ENCODE measurements around the gene CDK14. TPM values are rescaled to one million over a fixed set of nuclear protein-coding genes. Genes with fewer than 3 reads are reported as not detected.

CDK14 gene
- total and polyA plus RNA-seq, 2 of the 8 experiments (the other 6 are each of a cell fraction or from before 2014, with no cell fraction given) = 5.5 to 47.3 TPM

GRCh38 chr7:91228327-91228726 is 632.2 kb downstream of the CDK14 start:
- WGBS, 2 experiments (ENCODE audit: extremely low coverage in 1 of 2, insufficient coverage in 1 of 2, insufficient read length in 1 of 2, insufficient replicate concordance in 2 of 2, low coverage in 1 of 2, low lambda C conversion rate in 2 of 2, missing lambda C conversion rate in 1 of 2) = 92% methylated on average over 2 of the region's 2 CpGs; no CpG with 5 or more reads in 1 of the 2 experiments
- Histone ChIP-seq H3K23me2 (ENCODE audit: low read depth, low read length) (no peaks in the 10 kb centered on the region), H2BK15ac (ENCODE audit: low read length) (no peak overlapping the region), H4K8ac (ENCODE audit: extremely low read depth, insufficient read depth, low read length) (no peak overlapping the region), H3K27ac (ENCODE audit: low read depth, low read length) (no peak overlapping the region), H3K4me3 (ENCODE audit: extremely low read depth in 1 of 4, insufficient read depth in 2 of 4, low read depth in 3 of 4, low read length in 4 of 4) (no peak overlapping the region), H4K20me1 (replicated peaks in 1 of 2; ENCODE audit: control insufficient read depth in 1 of 2, insufficient read depth in 2 of 2, low read length in 2 of 2) (no peaks in the 10 kb centered on the region), H3K27me3 (replicated peaks in 1 of 4; ENCODE audit: control insufficient read depth in 3 of 4, extremely low read depth in 1 of 4, insufficient read depth in 3 of 4, low read length in 3 of 4) (no peaks in the 10 kb centered on the region), H3K56ac (replicated peaks; ENCODE audit: insufficient read length, low read depth, low read length) (no peak overlapping the region), H3K4me1 (replicated peaks in 1 of 4; ENCODE audit: control insufficient read depth in 3 of 4, insufficient read depth in 4 of 4, low read length in 3 of 4) (peaks cover 0 to 5% (median 0%) of the 10 kb centered on the region in 4 experiments; a peak in 1 of 7 replicates), H2BK5ac (ENCODE audit: low read depth, low read length) (no peak overlapping the region), H2AK5ac (ENCODE audit: low read depth, low read length) (no peak overlapping the region), H2BK120ac (replicated peaks; ENCODE audit: low read depth, low read length) (no peak overlapping the region), H4K91ac (replicated peaks; ENCODE audit: insufficient read length, low read length) (no peak overlapping the region), H3K23ac (ENCODE audit: insufficient read length) (no peak overlapping the region), H3K4ac (replicated peaks; ENCODE audit: insufficient read length, low read depth, low read length) (no peak overlapping the region), H3K18ac (ENCODE audit: extremely low read depth, low read length) (no peak overlapping the region), H3K36me3 (ENCODE audit: control insufficient read depth in 2 of 4, insufficient read depth in 4 of 4, low read length in 3 of 4) (no peaks in the 10 kb centered on the region), H3K9me3 (ENCODE audit: insufficient read depth in 2 of 2, low read depth in 1 of 2, low read length in 1 of 2) (peaks cover 0 to 3% of the 10 kb centered on the region in 2 experiments; a peak in 1 of 4 replicates), H2BK12ac (ENCODE audit: low read depth, low read length) (no peak overlapping the region), H4K5ac (ENCODE audit: insufficient read length, low read depth, low read length) (no peak overlapping the region), H3K9ac (replicated peaks in 1 of 4; ENCODE audit: extremely low read depth in 1 of 4, low read depth in 3 of 4, low read length in 3 of 4) (no peak overlapping the region), H2BK20ac (ENCODE audit: low read length) (no peak overlapping the region), H3K4me2 (ENCODE audit: insufficient read depth in 1 of 2, low read depth in 2 of 2, low read length in 2 of 2) (no peak overlapping the region), H2AFZ (ENCODE audit: low read length) (no peak overlapping the region), H3K79me2 (ENCODE audit: control insufficient read depth in 1 of 2, insufficient read depth in 2 of 2, low read length in 2 of 2) (no peaks in the 10 kb centered on the region), H3K14ac (ENCODE audit: insufficient read length) (no peak overlapping the region), H3K79me1 (ENCODE audit: low read depth, low read length) (no peaks in the 10 kb centered on the region)
- no peak for TF ChIP-seq CBX8 (IDR thresholded peaks at IDR 0.05; ENCODE audit: borderline replicate concordance, low read depth, low read length)
- TF ChIP-seq SP4 (IDR thresholded peaks at IDR 0.05; ENCODE audit: low read length) = no peak
- no peak for TF ChIP-seq CREB1 (IDR thresholded peaks at IDR 0.05)
- no peak for TF ChIP-seq BACH1 (IDR thresholded peaks at IDR 0.05; ENCODE audit: low read length)
- no peak for TF ChIP-seq CBX5 (IDR thresholded peaks at IDR 0.05; ENCODE audit: low read depth, low read length)
- no peak for TF ChIP-seq RAD21 (IDR thresholded peaks at IDR 0.05 in 1 of 2, conservative IDR thresholded peaks at IDR 0.05 in 1 of 2; ENCODE audit: low read depth in 2 of 2, low read length in 2 of 2)
- no peak for TF ChIP-seq NRF1 (IDR thresholded peaks at IDR 0.05; ENCODE audit: low read depth, low read length)
- no peak for TF ChIP-seq EP300 (IDR thresholded peaks at IDR 0.05; ENCODE audit: borderline replicate concordance in 1 of 2, low read depth in 2 of 2, low read length in 2 of 2)
- TF ChIP-seq E2F6 (IDR thresholded peaks at IDR 0.05) = no peak
- TF ChIP-seq EZH2 (IDR thresholded peaks at IDR 0.05; ENCODE audit: low read depth, low read length, severe bottlenecking) = no peak
- no peak for TF ChIP-seq TEAD4 (IDR thresholded peaks at IDR 0.05; ENCODE audit: low read depth, low read length)
- TF ChIP-seq ASH2L (IDR thresholded peaks at IDR 0.05; ENCODE audit: low read length) = no peak
- no peak for TF ChIP-seq HDAC6 (IDR thresholded peaks at IDR 0.05; ENCODE audit: low read depth, low read length)
- TF ChIP-seq JUND (IDR thresholded peaks at IDR 0.05; ENCODE audit: low read length) = no peak
- DNase-seq (ENCODE audit: low read depth in 1 of 2, low spot score in 2 of 2) (no peak), FAIRE-seq (no peak)
- CTCF ChIA-PET (ENCODE audit: partially characterized antibody) = no interaction called here
- POLR2A ChIA-PET (ENCODE audit: partially characterized antibody) = no interaction called here
